SK-N-SH (cell line): ENCODE measurements around the gene PTPRD. TPM values are rescaled to one million over a fixed set of nuclear protein-coding genes. Genes with fewer than 3 reads are reported as not detected.

Experiments
- CTCF ChIA-PET: fragments of 300-600, 350-600 bp; formaldehyde crosslinking; extraction: SDS; loops from one replicate; lab custom pipeline; 2021; lab: Yijun Ruan, JAX
- POLR2A ChIA-PET: fragments of 350-600 bp; sonication (Branson Sonifier 250); formaldehyde crosslinking; extraction: SDS; loops from one replicate; lab custom pipeline; 2020; ENCODE audit warnings: antibody characterized with exemption, inconsistent platforms; lab: Yijun Ruan, JAX
- DNase-seq: peaks from one replicate; pipeline ENCODE4 v3.0.0; 2012
- H2AFZ ChIP-seq: fragments of 200-600 bp; sonication (generic); 2 replicates; pipeline ENCODE4 v1.8.1; 2016; ENCODE audit warnings: antibody characterized with exemption, mild to moderate bottlenecking, low read depth
- H3F3A ChIP-seq: fragments of 200-600 bp; sonication (generic); replicated peaks from 2 replicates; pipeline ENCODE3; 2016; ENCODE audit warnings: antibody characterized with exemption, mild to moderate bottlenecking; ENCODE audit not compliant: insufficient read depth
- H3K27ac ChIP-seq, 2 experiments: fragments of 200-500 bp in 1 of 2; fragments of 200-600 bp in 1 of 2; sonication (Bioruptor generic) in 1 of 2; sonication (generic), shearing (Covaris generic) in 1 of 2; 2 replicates each; pipeline versions ENCODE4 v1.5.1 to v1.6.1; 2014 to 2016; ENCODE audit warnings: low read depth in 2 of 2, inconsistent platforms in 1 of 2, low read length in 1 of 2, mild to moderate bottlenecking in 1 of 2, mixed read lengths in 1 of 2
- H3K27me3 ChIP-seq: fragments of 200-600 bp; sonication (generic), shearing (Covaris generic); 2 replicates; pipeline ENCODE4 v1.6.1; 2016; ENCODE audit warnings: mixed run types; ENCODE audit not compliant: insufficient read depth
- H3K36me3 ChIP-seq, 2 experiments: fragments of 200-500 bp in 1 of 2; fragments of 200-600 bp in 1 of 2; sonication (Bioruptor generic) in 1 of 2; sonication (generic) in 1 of 2; replicated peaks in 1 of 2; 2 replicates each; pipeline versions ENCODE3 to v1.5.1; 2014 to 2016; ENCODE audit warnings: low read length in 1 of 2, mild to moderate bottlenecking in 1 of 2; ENCODE audit not compliant: insufficient read depth in 2 of 2, control insufficient read depth in 1 of 2
- H3K4me1 ChIP-seq, 2 experiments: fragments of 200-500 bp in 1 of 2; fragments of 200-600 bp in 1 of 2; sonication (Bioruptor generic) in 1 of 2; sonication (generic), shearing (Covaris generic) in 1 of 2; 2 replicates each; pipeline versions ENCODE4 v1.5.1 to v1.6.1; 2014 to 2016; ENCODE audit warnings: low read depth in 1 of 2, low read length in 1 of 2, mixed run types in 1 of 2; ENCODE audit not compliant: insufficient read depth in 2 of 2, control insufficient read depth in 1 of 2
- H3K4me2 ChIP-seq: fragments of 200-600 bp; sonication (generic), shearing (Covaris generic); 2 replicates; pipeline ENCODE4 v1.6.1; 2017; ENCODE audit warnings: mixed run types
- H3K4me3 ChIP-seq, 2 experiments: fragments of 200-500 bp in 1 of 2; fragments of 200-600 bp in 1 of 2; sonication (Bioruptor generic) in 1 of 2; sonication (generic), shearing (Covaris generic) in 1 of 2; 2 replicates each; pipeline versions ENCODE4 v1.5.1 to v1.8.1; 2014 to 2016; ENCODE audit warnings: low read depth in 2 of 2, inconsistent platforms in 1 of 2, low read length in 1 of 2, mild to moderate bottlenecking in 1 of 2, mixed read lengths in 1 of 2, moderate library complexity in 1 of 2
- H3K79me2 ChIP-seq: fragments of 200-600 bp; sonication (generic); 2 replicates; pipeline ENCODE4 v1.8.1; 2017; ENCODE audit warnings: mild to moderate bottlenecking; ENCODE audit not compliant: insufficient read depth
- H3K9ac ChIP-seq: fragments of 200-600 bp; sonication (generic); 2 replicates; pipeline ENCODE4 v1.6.1; 2017; ENCODE audit warnings: mixed run types
- H3K9me2 ChIP-seq: fragments of 200-600 bp; sonication (generic); 2 replicates; pipeline ENCODE4 v1.6.1; 2017; ENCODE audit warnings: mixed run types
- H3K9me3 ChIP-seq: fragments of 200-600 bp; sonication (generic); 2 replicates; pipeline ENCODE4 v1.6.1; 2017; ENCODE audit warnings: mixed run types, mild to moderate bottlenecking, moderate library complexity
- H4K20me1 ChIP-seq: fragments of 200-600 bp; sonication (generic); 2 replicates; pipeline ENCODE4 v1.6.1; 2017; ENCODE audit warnings: mild to moderate bottlenecking, mixed run types; ENCODE audit not compliant: insufficient read depth
- CHD2 ChIP-seq: fragments of 150-350 bp; IDR thresholded peaks from 2 replicates; pipeline ENCODE4 v1.6.1; 2018; ENCODE audit warnings: low read length; ENCODE audit not compliant: partially characterized antibody
- EP300 ChIP-seq, 2 experiments: IDR thresholded peaks; 2 replicates each; pipeline versions ENCODE4 v1.4.0 to v1.6.1; 2012; ENCODE audit warnings: borderline replicate concordance in 1 of 2, low read depth in 1 of 2, low read length in 1 of 2
- EZH2phosphoT487 ChIP-seq: fragments of 200-600 bp; sonication (generic); IDR thresholded peaks from 2 replicates; pipeline ENCODE4 v1.6.1; 2017; ENCODE audit warnings: low read depth, mixed run types, mild to moderate bottlenecking, antibody characterized with exemption, moderate library complexity, borderline replicate concordance
- FOSL2 ChIP-seq: IDR thresholded peaks from 2 replicates; pipeline ENCODE4 v1.4.0; 2012; ENCODE audit warnings: low read depth, mild to moderate bottlenecking, moderate library complexity, borderline replicate concordance
- FOXJ3 ChIP-seq: sonication (generic); formaldehyde crosslinking; IDR thresholded peaks from 2 replicates; pipeline ENCODE4 v1.5.1; 2020; ENCODE audit warnings: mild to moderate bottlenecking, missing genetic modification reagents
- FOXM1 ChIP-seq: IDR thresholded peaks from 2 replicates; pipeline ENCODE4 v1.4.0; 2012; ENCODE audit warnings: low read depth, mild to moderate bottlenecking
- GABPA ChIP-seq: IDR thresholded peaks from 2 replicates; pipeline ENCODE4 v1.4.0; 2012; ENCODE audit warnings: low read depth, mild to moderate bottlenecking
- GATA2 ChIP-seq: sonication (generic); formaldehyde crosslinking; IDR thresholded peaks from 2 replicates; pipeline ENCODE4 v1.5.0; 2020; ENCODE audit warnings: mild to moderate bottlenecking, missing genetic modification reagents
- IRF3 ChIP-seq: fragments of 150-350 bp; IDR thresholded peaks from 2 replicates; pipeline ENCODE4 v1.6.1; 2016; ENCODE audit warnings: mild to moderate bottlenecking, low read depth, low read length
- MXI1 ChIP-seq: IDR thresholded peaks from 2 replicates; pipeline ENCODE4 v1.6.1; 2012; ENCODE audit warnings: mild to moderate bottlenecking, low read depth, low read length, improper control_type of control experiment
- NFIC ChIP-seq: IDR thresholded peaks from 2 replicates; pipeline ENCODE4 v1.4.0; 2012; ENCODE audit warnings: borderline replicate concordance
- NRF1 ChIP-seq: IDR thresholded peaks from 2 replicates; pipeline ENCODE4 v1.6.1; 2012; ENCODE audit warnings: low read depth, mild to moderate bottlenecking, low read length
- PBX3 ChIP-seq: IDR thresholded peaks from 2 replicates; pipeline ENCODE4; 2012
- POLR2AphosphoS5 ChIP-seq: IDR thresholded peaks from 2 replicates; pipeline ENCODE4 v1.6.1; 2012; ENCODE audit warnings: low read depth, low read length
- RCOR1 ChIP-seq: fragments of 150-350 bp; IDR thresholded peaks from 2 replicates; pipeline ENCODE4 v1.6.1; 2017; ENCODE audit warnings: antibody characterized with exemption, low read length
- SIN3A ChIP-seq: IDR thresholded peaks from 2 replicates; pipeline ENCODE4 v1.6.1; 2012; ENCODE audit warnings: low read depth, mild to moderate bottlenecking, low read length, moderate library complexity, borderline replicate concordance
- SMC3 ChIP-seq: IDR thresholded peaks from 2 replicates; pipeline ENCODE4 v1.6.1; 2012; ENCODE audit warnings: low read depth, low read length, improper control_type of control experiment
- USF2 ChIP-seq: fragments of 150-350 bp; IDR thresholded peaks from 2 replicates; pipeline ENCODE4 v1.6.1; 2017; ENCODE audit warnings: antibody characterized with exemption, low read length, low read depth, borderline replicate concordance
- YY1 ChIP-seq: IDR thresholded peaks from 2 replicates; pipeline ENCODE4 v1.4.0; 2012; ENCODE audit warnings: low read depth, mild to moderate bottlenecking
- WGBS: methylation state at CpG from one replicate; pipeline ENCODE4 v1.1.6; 2017; ENCODE audit warnings: low lambda C conversion rate; 5-methylcytosine and 5-hydroxymethylcytosine counted together
- polyA plus RNA-seq, 3 experiments: library from polyadenylated mRNA; depleted of rRNA; stranded (reverse); fragments of >200 nt; gene quantifications; 2 replicates each; pipeline ENCODE4 v1.2.3, GENCODE V29; 2012

Gene PTPRD
- polyA plus RNA-seq, 1 of the 3 experiments (the other 2 are of a cell fraction), result 0.15 TPM

GRCh38 chr9:8717146-8717545 lies 1895.7 kb downstream of the PTPRD start:
- H3K27ac ChIP-seq, result no peak overlapping the region
- peaks cover 0 to 2% of the 10 kb centered on the region in 2 experiments; a peak in 1 of 4 replicates for H3K4me1 ChIP-seq
- H3K9me2 ChIP-seq, result no peaks in the 10 kb centered on the region
- no peaks in the 10 kb centered on the region for H3K79me2 ChIP-seq
- H3K27me3 ChIP-seq, result no peaks in the 10 kb centered on the region
- no peaks in the 10 kb centered on the region for H3K36me3 ChIP-seq
- H3K9me3 ChIP-seq, result no peaks in the 10 kb centered on the region
- no peak for TF ChIP-seq FOXM1
- no peak for TF ChIP-seq SMC3
- no peak for TF ChIP-seq FOXJ3
- TF ChIP-seq POLR2AphosphoS5, result no peak
- TF ChIP-seq NRF1, result no peak
- TF ChIP-seq IRF3, result no peak
- no peak for TF ChIP-seq EP300 (IDR thresholded peaks at IDR 0.05; ENCODE audit: borderline replicate concordance in 1 of 2, low read depth in 1 of 2, low read length in 1 of 2)
- TF ChIP-seq PBX3, result no peak
- no peak for TF ChIP-seq MXI1
- TF ChIP-seq NFIC, result no peak
- TF ChIP-seq RCOR1, result no peak
- TF ChIP-seq GABPA, result no peak
- TF ChIP-seq YY1, result no peak
- TF ChIP-seq FOSL2, result no peak
- no peak for TF ChIP-seq SIN3A
- no peak for TF ChIP-seq CHD2
- TF ChIP-seq EZH2phosphoT487, result no peak
- no peak for TF ChIP-seq GATA2
- H3K4me2 ChIP-seq, result no peak overlapping the region
- no peaks in the 10 kb centered on the region for H4K20me1 ChIP-seq
- ChIA-PET POLR2A (no interaction called here), CTCF (interaction anchor here (1.8 kb wide), 1 partner anchor 11 kb away, joined by 8 read pairs; no protein-coding TSS in a partner anchor)
- no peak for DNase-seq
- H3K9ac ChIP-seq, result no peak overlapping the region
- 37% methylated on average over 3 of the region's 3 CpGs for WGBS
- H2AFZ ChIP-seq, result no peak overlapping the region
- no peaks in the 10 kb centered on the region for H3F3A ChIP-seq
- H3K4me3 ChIP-seq, result no peak overlapping the region

GRCh38 chr9:8715788-8716187 lies 1897.0 kb downstream of the PTPRD start:
- Histone ChIP-seq H3K27me3 (no peaks in the 10 kb centered on the region), H3K27ac (no peak overlapping the region), H3K36me3 (no peaks in the 10 kb centered on the region), H3K9ac (no peak overlapping the region), H3K9me2 (no peaks in the 10 kb centered on the region), H3K9me3 (no peaks in the 10 kb centered on the region), H2AFZ (no peak overlapping the region), H3F3A (no peaks in the 10 kb centered on the region), H3K4me1 (peaks cover 0 to 2% of the 10 kb centered on the region in 2 experiments; a peak in 1 of 4 replicates), H3K4me2 (no peak overlapping the region), H4K20me1 (no peaks in the 10 kb centered on the region), H3K79me2 (no peaks in the 10 kb centered on the region), H3K4me3 (no peak overlapping the region)
- 7% methylated on average over 2 of the region's 2 CpGs for WGBS
- CTCF ChIA-PET, result no interaction called here
- POLR2A ChIA-PET, result no interaction called here
- no peak for TF ChIP-seq USF2
- no peak for TF ChIP-seq SMC3
- TF ChIP-seq IRF3, result no peak
- DNase-seq, result no peak
